Gastrocnemius medialis (tissue), 4 donors: ENCODE results near the gene EFNA5. TPM values are rescaled to one million over a fixed set of nuclear protein-coding genes. Genes with fewer than 3 reads are reported as not detected.

Experiments used
- ATAC-seq, 2 donors: fragments of 150-250 bp; one replicate each; pipeline ENCODE4 v1.9.1; 2016
- DNase-seq, 2 donors: peaks; one replicate each; pipeline ENCODE4 v3.0.0-alpha.2; 2019
- H3K27ac ChIP-seq, 4 donors: fragments of 200-600 bp; sonication (generic); 1 replicate in 1 of 4; 2 replicates in 3 of 4; pipeline ENCODE4 v1.5.1; 2016 to 2018; ENCODE audit warnings: mild to moderate bottlenecking in 2 of 4, moderate library complexity in 1 of 4
- H3K27me3 ChIP-seq, 3 donors: fragments of 200-600 bp; sonication (generic) in 2 of 3; 1 replicate in 1 of 3; 2 replicates in 2 of 3; pipeline versions ENCODE4 v1.5.1 to v1.6.0; 2016 to 2019; ENCODE audit warnings: mild to moderate bottlenecking in 1 of 3, moderate library complexity in 1 of 3
- H3K36me3 ChIP-seq, 2 donors: fragments of 200-600 bp; sonication (generic) in 1 of 2; one replicate each; pipeline ENCODE4 v1.5.1; 2017 to 2018
- H3K4me1 ChIP-seq, 2 donors: fragments of 200-600 bp; sonication (generic) in 1 of 2; one replicate each; pipeline ENCODE4 v1.5.1; 2016 to 2017; ENCODE audit warnings: mild to moderate bottlenecking in 2 of 2
- H3K4me3 ChIP-seq, 4 donors: fragments of 200-600 bp; sonication (generic) in 3 of 4; 1 replicate in 1 of 4; 2 replicates in 3 of 4; pipeline ENCODE4 v1.5.1; 2016 to 2019; ENCODE audit warnings: mild to moderate bottlenecking in 2 of 4
- H3K9me3 ChIP-seq, 3 donors: fragments of 200-600 bp; sonication (generic) in 2 of 3; 1 replicate in 1 of 3; 2 replicates in 2 of 3; pipeline ENCODE4 v1.5.1; 2016 to 2019
- CTCF ChIP-seq, 5 experiments: fragments of 450-650 bp in 3 of 5; fragments of 200-600 bp in 2 of 5; sonication (generic) in 2 of 5; IDR thresholded peaks in 4 of 5; conservative IDR thresholded peaks in 1 of 5; 1 replicate in 4 of 5; 2 replicates in 1 of 5; pipeline ENCODE4 v1.5.1; 2016 to 2019; ENCODE audit warnings: antibody characterized with exemption in 5 of 5, mild to moderate bottlenecking in 3 of 5, moderate library complexity in 3 of 5
- POLR2A ChIP-seq, 2 donors: fragments of 450-650 bp; IDR thresholded peaks; one replicate each; pipeline ENCODE4 v1.6.1; 2017; ENCODE audit warnings: antibody characterized with exemption in 2 of 2, mild to moderate bottlenecking in 2 of 2, moderate library complexity in 2 of 2
- in situ Hi-C, 4 donors: fragments of 200-750 bp; cut with MboI; loops; one replicate each; pipeline versions ENCODE4 v1.15.0 to v1.8.0; 2017; ENCODE audit warnings: low sequenced_read_pairs in 4 of 4
- intact Hi-C: fragments of 100-400 bp; cut with DNase I; formaldehyde crosslinking; loops from one replicate; pipeline ENCODE4 v1.15.1; 2023; ENCODE audit warnings: low total_unique reads
- total RNA-seq, 4 donors: library from RNA; depleted of rRNA; stranded (reverse); fragments of >200 nt; gene quantifications; one replicate each; pipeline versions ENCODE4 v1.1.0 to v1.2.3, GENCODE V29; 2016

The EFNA5 gene
- total RNA-seq, 4 donors from 2014 or later, result 0.15 to 0.62 (median 0.20) TPM; not detected in 1

GRCh38 chr5:107391787-107392186, 278.9 kb downstream of the EFNA5 start:
- H3K4me1 ChIP-seq, result peaks cover 19 to 21% of the 10 kb centered on the region in 2 donors
- in situ Hi-C loops (no loop called here), intact Hi-C loops (no loop called here)
- ATAC-seq, result no peak
- H3K4me3 ChIP-seq, result no peak overlapping the region
- H3K36me3 ChIP-seq, result no peaks in the 10 kb centered on the region
- no peak for TF ChIP-seq CTCF (IDR thresholded peaks at IDR 0.05 in 4 of 5, conservative IDR thresholded peaks at IDR 0.05 in 1 of 5)
- no peak for TF ChIP-seq POLR2A (IDR thresholded peaks at IDR 0.05)
- H3K9me3 ChIP-seq, result no peaks in the 10 kb centered on the region
- H3K27me3 ChIP-seq, result no peaks in the 10 kb centered on the region
- H3K27ac ChIP-seq, result no peak overlapping the region
- DNase-seq, result no peak

- no peaks in the 10 kb centered on the region for H3K36me3 ChIP-seq
- intact Hi-C loops (loop anchor here (5.0 kb wide), 1 partner anchor 183 kb away; no protein-coding TSS in a partner anchor), in situ Hi-C loops (no loop called here)
- DNase-seq (no peak), ATAC-seq (no peak)
- no peak for TF ChIP-seq POLR2A (IDR thresholded peaks at IDR 0.05)
- no peak for TF ChIP-seq CTCF (IDR thresholded peaks at IDR 0.05 in 4 of 5, conservative IDR thresholded peaks at IDR 0.05 in 1 of 5)
- H3K9me3 ChIP-seq, result no peaks in the 10 kb centered on the region
- H3K4me1 ChIP-seq, result peaks cover 19 to 21% of the 10 kb centered on the region in 2 donors
- no peak overlapping the region for H3K27ac ChIP-seq
- H3K4me3 ChIP-seq, result no peak overlapping the region
- no peaks in the 10 kb centered on the region for H3K27me3 ChIP-seq
Observed at GRCh38 chr5:107389775-107390148, 281.0 kb downstream of the EFNA5 start.

GRCh38 chr5:107389130-107389774, 281.5 kb downstream of the EFNA5 start:
- no peak for DNase-seq
- no peak overlapping the region for H3K4me3 ChIP-seq
- ATAC-seq, result peak; percentile 54 to 61
- no peaks in the 10 kb centered on the region for H3K36me3 ChIP-seq
- no peak for TF ChIP-seq POLR2A (IDR thresholded peaks at IDR 0.05)
- TF ChIP-seq CTCF (IDR thresholded peaks at IDR 0.05 in 4 of 5, conservative IDR thresholded peaks at IDR 0.05 in 1 of 5), result no peak
- peak overlapping the region in 1 of 4 donors; percentile 60 for H3K27ac ChIP-seq
- H3K27me3 ChIP-seq, result no peaks in the 10 kb centered on the region
- in situ Hi-C loops, result no loop called here
- peaks cover 19 to 21% of the 10 kb centered on the region in 2 donors for H3K4me1 ChIP-seq
- no peaks in the 10 kb centered on the region for H3K9me3 ChIP-seq
- intact Hi-C loops, result loop anchor here (5.0 kb wide), 1 partner anchor 183 kb away; no protein-coding TSS in a partner anchor

GRCh38 chr5:107388141-107388861, 282.4 kb downstream of the EFNA5 start:
- peaks cover 19 to 21% of the 10 kb centered on the region in 2 donors for H3K4me1 ChIP-seq
- in situ Hi-C loops, result no loop called here

More at GRCh38 chr5:107388141-107388861, 282.4 kb downstream of the EFNA5 start:
- no peaks in the 10 kb centered on the region for H3K27me3 ChIP-seq
- TF ChIP-seq CTCF (IDR thresholded peaks at IDR 0.05 in 4 of 5, conservative IDR thresholded peaks at IDR 0.05 in 1 of 5) (no peak), POLR2A (IDR thresholded peaks at IDR 0.05) (no peak)
- no peaks in the 10 kb centered on the region for H3K36me3 ChIP-seq
- peak overlapping the region in 3 of 4 donors; percentile 15 to 60 (median 24) for H3K27ac ChIP-seq
- intact Hi-C loops, result loop anchor here (5.0 kb wide), 1 partner anchor 184 kb away; no protein-coding TSS in a partner anchor
- DNase-seq, result no peak
- no peaks in the 10 kb centered on the region for H3K9me3 ChIP-seq
- no peak overlapping the region for H3K4me3 ChIP-seq
- ATAC-seq, result peak; percentile 85 to 91
